Heart right ventricle (tissue), 16 donors: Measurements from ENCODE around the gene RXFP4. TPM values are rescaled to one million over a fixed set of nuclear protein-coding genes. Genes with fewer than 3 reads are reported as not detected.
"Not testable (repeated sequence)": the region's sequence is repeated elsewhere in the genome, so short reads cannot be mapped to it uniquely, and the experiment has no call there.

Experiments used
- ATAC-seq, 8 donors: fragments of 200-7000 bp; cut with Tn5 transposase; one replicate each; pipeline ENCODE4 v1.9.1; 2020; ENCODE audit warnings: mild to moderate bottlenecking in 8 of 8, moderate library complexity in 8 of 8, moderate number of reproducible peaks in 1 of 8
- DNase-seq, 2 donors: peaks; one replicate each; pipeline ENCODE4 v3.0.0-alpha.2; 2020
- H3K27ac ChIP-seq, 10 donors: fragments of 200-600 bp; sonication (generic) in 2 of 10; one replicate each; pipeline versions ENCODE4 v1.5.0 to v1.8.0; 2020 to 2022; ENCODE audit warnings: mild to moderate bottlenecking in 3 of 10
- H3K27me3 ChIP-seq, 7 donors: fragments of 200-600 bp; one replicate each; pipeline ENCODE4 v1.8.0; 2021 to 2022; ENCODE audit warnings: mild to moderate bottlenecking in 2 of 7
- H3K36me3 ChIP-seq, 9 donors: fragments of 200-600 bp; sonication (generic) in 1 of 9; one replicate each; pipeline versions ENCODE4 v1.5.0 to v1.8.0; 2020 to 2022; ENCODE audit warnings: mild to moderate bottlenecking in 2 of 9
- H3K4me1 ChIP-seq, 9 donors: fragments of 200-600 bp; sonication (generic) in 1 of 9; one replicate each; pipeline versions ENCODE4 v1.5.0 to v1.8.0; 2020 to 2022; ENCODE audit warnings: mild to moderate bottlenecking in 4 of 9
- H3K4me3 ChIP-seq, 10 donors: fragments of 200-600 bp; sonication (generic) in 2 of 10; one replicate each; pipeline versions ENCODE4 v1.5.0 to v1.8.0; 2020 to 2022; ENCODE audit warnings: mild to moderate bottlenecking in 7 of 10, moderate library complexity in 2 of 10
- H3K9me3 ChIP-seq, 11 donors: fragments of 200-600 bp in 10 of 11; sonication (generic) in 2 of 11; one replicate each; pipeline versions ENCODE4 v1.5.0 to v1.8.0; 2013 to 2022; ENCODE audit warnings: mild to moderate bottlenecking in 2 of 11, control low read depth in 1 of 11, moderate library complexity in 1 of 11
- CTCF ChIP-seq, 9 donors: fragments of 200-600 bp; sonication (generic) in 2 of 9; IDR thresholded peaks; one replicate each; pipeline versions ENCODE4 v1.5.0 to v1.8.0; 2021 to 2022; ENCODE audit warnings: antibody characterized with exemption in 9 of 9, mild to moderate bottlenecking in 5 of 9, moderate library complexity in 1 of 9
- WGBS, 2 donors: extraction: QIAGEN DNeasy Blood & Tissue Kit; methylation state at CpG; one replicate each; pipeline ENCODE4 v1.1.7; 2013; ENCODE audit warnings: inconsistent platforms in 1 of 2; 5-methylcytosine and 5-hydroxymethylcytosine counted together
- intact Hi-C, 10 donors: fragments of 100-400 bp; cut with DNase I; formaldehyde crosslinking; loops; one replicate each; pipeline versions ENCODE4 v1.11.1 to v1.14.2; 2022
- long read RNA-seq, 3 donors: library from polyadenylated mRNA; unstranded; transcript quantifications; one replicate each; pipeline ENCODE4 v2.0.0, GENCODE V29; 2020 to 2021
- polyA plus RNA-seq, 2 donors: library from polyadenylated mRNA; stranded (reverse); fragments of 200-250 nt; gene quantifications; one replicate each; pipeline ENCODE4 v1.2.3, GENCODE V29; 2013
- total RNA-seq, 10 donors: library from RNA; stranded (reverse); fragmentation: NEBNext Ultra II Directional in 3 of 10; extraction: Animal tissue kit (Norgen Biotek cat#: 25700) in 3 of 10; gene quantifications; one replicate each; pipeline versions ENCODE4 v1.2.1 to v1.2.4, GENCODE V29; 2021 to 2023
- donor health status: Arrhythmogenic right ventricular cardiomyopathy.
- donor health status: ischemic (EF 13 %, LVEDD 7.1; RV severe dilation, severe dysfunction).
- donor health status: healthy with polysubstance abuse.
- donor health status: DM: no; HTN: yes; CAD: no.
- donor health status: DM: no; HTN: no; CAD: no.
- donor health status: ischemic (EF 25% LVEDD 6.9; RV normal size, moderate dysfunction).
- donor health status: ischemic (EF 25% LVEDD 5.7; RV mildly dilated, moderate dysfunction).
- donor health status: healthy.
- donor health status: DM: yes; HTN: yes; CAD: no.
- donor health status: Ischemic cardiomyopathy.
- donor health status: ischemic (EF 35%, LVEDD 5.7; RV mildly dilated, moderate dysfunction).
- donor health status: nonischemic (EF 11% LVEDD 7.7; RV severe dilation, severe dysfunction).
- donor health status: DM: yes; HTN: yes; CAD: no.
- donor health status: PGD.
- donor health status: ischemic (EF 29% LVEDD 5.4; RV normal size, mild dysfunction).
- donor health status: nonischemic (EF 23%, LVEDD 6.1; RV moderate dilation, normal function).

RXFP4 gene, protein sequence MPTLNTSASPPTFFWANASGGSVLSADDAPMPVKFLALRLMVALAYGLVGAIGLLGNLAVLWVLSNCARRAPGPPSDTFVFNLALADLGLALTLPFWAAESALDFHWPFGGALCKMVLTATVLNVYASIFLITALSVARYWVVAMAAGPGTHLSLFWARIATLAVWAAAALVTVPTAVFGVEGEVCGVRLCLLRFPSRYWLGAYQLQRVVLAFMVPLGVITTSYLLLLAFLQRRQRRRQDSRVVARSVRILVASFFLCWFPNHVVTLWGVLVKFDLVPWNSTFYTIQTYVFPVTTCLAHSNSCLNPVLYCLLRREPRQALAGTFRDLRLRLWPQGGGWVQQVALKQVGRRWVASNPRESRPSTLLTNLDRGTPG
- not detected for total RNA-seq
- polyA plus RNA-seq = under 1 TPM in 1 of 2 donors, not detected in 1; 0.04 TPM
- long read RNA-seq, donor 1 = 0 reads
- long read RNA-seq, donor 2 = 0 reads
- long read RNA-seq, donor 3 = 0 reads

DNA sequence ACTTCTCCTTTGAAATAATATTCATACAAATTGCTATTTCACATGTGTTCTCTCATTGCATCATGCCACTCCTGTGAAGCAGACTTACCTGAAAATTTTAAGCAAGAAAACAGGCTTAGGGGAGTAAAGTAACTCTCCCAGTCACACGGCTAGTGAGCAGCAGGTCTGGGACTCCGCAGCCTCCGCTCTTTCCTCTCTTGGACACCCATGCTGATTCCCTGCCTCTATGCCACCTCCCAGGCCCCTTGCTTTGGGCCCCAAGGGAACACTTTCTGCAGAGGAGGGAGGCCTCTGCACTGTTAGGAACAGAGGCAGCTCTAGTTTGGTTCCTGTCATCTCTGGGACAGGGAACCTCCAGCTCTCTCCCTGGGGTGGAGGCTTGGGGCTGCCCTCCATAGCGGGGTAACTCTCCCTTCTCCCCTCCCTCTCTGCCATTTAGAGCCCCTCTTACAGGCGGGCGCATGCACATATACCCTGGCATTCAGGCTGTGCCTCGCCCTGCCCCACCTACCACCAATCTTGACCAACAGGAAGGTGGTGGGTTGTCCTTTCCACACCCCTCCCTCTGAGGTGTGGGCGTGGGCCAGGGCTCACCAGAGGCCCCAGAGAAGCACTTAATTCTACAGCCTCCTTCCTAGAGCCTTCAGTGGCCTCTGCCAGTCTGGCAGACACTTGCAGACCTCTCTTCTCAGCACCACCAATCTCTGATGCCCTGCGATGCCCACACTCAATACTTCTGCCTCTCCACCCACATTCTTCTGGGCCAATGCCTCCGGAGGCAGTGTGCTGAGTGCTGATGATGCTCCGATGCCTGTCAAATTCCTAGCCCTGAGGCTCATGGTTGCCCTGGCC lies at the start of gene RXFP4:
TSS of gene RXFP4 (plus strand) at position 646 of the 852 bp plus-strand sequence. CDS start at position 718, 72 bp downstream.
- TF ChIP-seq CTCF (IDR thresholded peaks at IDR 0.05) = no peak
- H3K9me3 ChIP-seq = no peaks in the 10 kb centered on the region
- peaks cover 0 to 10% (median 0%) of the 10 kb centered on the region in 9 donors for H3K36me3 ChIP-seq
- H3K27ac ChIP-seq = peak within 1 kb of the TSS; percentile 80 to 96 (median 85)
- no peaks in the 10 kb centered on the region for H3K27me3 ChIP-seq
- DNase-seq (no peak), ATAC-seq (peak; percentile 14 to 53 (median 21))
- WGBS, 2 donors = 38 to 44% methylated on average over 11 of the region's 11 CpGs
- H3K4me1 ChIP-seq = peaks cover 32 to 80% (median 60%) of the 10 kb centered on the region in 9 donors
- intact Hi-C loops = loop anchor here in 6 of 10 donors (5.0 kb wide), 3 partner anchors 36 to 46 kb away; partner anchors contain the start of gene ARHGEF2 (in 4 of the 6)
- H3K4me3 ChIP-seq = peak within 1 kb of the TSS in 1 of 10 donors; percentile 14

DNA sequence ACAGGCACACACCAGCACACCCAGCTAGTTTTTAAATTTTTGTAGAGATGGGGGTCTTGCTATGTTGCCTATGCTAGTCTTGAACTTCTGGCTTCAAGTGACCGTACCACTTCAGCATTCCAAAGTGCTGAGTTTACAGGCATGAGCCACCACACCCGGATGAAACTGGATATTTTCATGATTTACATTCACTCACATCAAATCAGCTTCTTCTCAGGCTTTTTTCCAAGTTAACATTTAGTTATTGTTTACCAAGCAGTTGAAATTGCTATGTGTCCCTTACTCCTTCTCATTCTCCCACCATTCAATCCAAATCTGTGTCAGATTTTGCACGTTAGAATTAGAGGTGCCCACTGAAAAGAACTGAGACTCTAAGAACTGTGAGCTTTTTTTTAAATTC lies 48.6 kb upstream of the RXFP4 start:
- DNase-seq = no peak
- H3K27ac ChIP-seq = peak overlapping the region; percentile 44 to 85 (median 79)
- H3K9me3 ChIP-seq = no peaks in the 10 kb centered on the region
- ATAC-seq = no peak
- intact Hi-C loops = no loop called here
- 57 to 59% methylated on average over 3 of the region's 3 CpGs for WGBS, 2 donors
- peaks cover 0 to 35% (median 14%) of the 10 kb centered on the region in 9 donors for H3K36me3 ChIP-seq
- H3K4me3 ChIP-seq = no peak overlapping the region
- peaks cover 0 to 34% (median 19%) of the 10 kb centered on the region in 9 donors for H3K4me1 ChIP-seq
- no peaks in the 10 kb centered on the region for H3K27me3 ChIP-seq
- TF ChIP-seq CTCF (IDR thresholded peaks at IDR 0.05) = no peak

- Histone ChIP-seq H3K27me3 (no peaks in the 10 kb centered on the region), H3K27ac (peak overlapping the region; percentile 44 to 85 (median 79)), H3K36me3 (peaks cover 0 to 36% (median 18%) of the 10 kb centered on the region in 9 donors), H3K9me3 (no peaks in the 10 kb centered on the region), H3K4me3 (peak overlapping the region in 2 of 10 donors; percentile 9 to 10), H3K4me1 (peaks cover 0 to 34% (median 19%) of the 10 kb centered on the region in 9 donors)
- TF ChIP-seq CTCF (IDR thresholded peaks at IDR 0.05) = no peak
- ATAC-seq = peak; percentile 55 to 93 (median 91)
- peak in 1 of 2 donors; percentile 52 for DNase-seq
- intact Hi-C loops = no loop called here
- 55 to 65% methylated on average over 10 of the region's 10 CpGs for WGBS, 2 donors
These were observed 47.9 kb upstream of the RXFP4 start for GRCh38 chr1:155893389-155894142.

GRCh38 chr1:155895617-155896016 lies 45.8 kb upstream of the RXFP4 start:
- intact Hi-C loops = loop anchor here in 2 of 10 donors (5.0 kb wide), 2 partner anchors 33 to 38 kb away; partner anchors contain the start of genes GON4L (in 1 of the 2) and SYT11 (in 1 of the 2)
- Histone ChIP-seq H3K4me1 (peaks cover 0 to 27% (median 18%) of the 10 kb centered on the region in 9 donors), H3K36me3 (peaks cover 0 to 57% (median 39%) of the 10 kb centered on the region in 9 donors)
- not testable (repeated sequence) for H3K27me3 ChIP-seq, H3K4me3 ChIP-seq, H3K9me3 ChIP-seq, ATAC-seq, DNase-seq, H3K27ac ChIP-seq
- WGBS, 2 donors = 97 to 99% methylated on average over 6 of the region's 6 CpGs

DNA sequence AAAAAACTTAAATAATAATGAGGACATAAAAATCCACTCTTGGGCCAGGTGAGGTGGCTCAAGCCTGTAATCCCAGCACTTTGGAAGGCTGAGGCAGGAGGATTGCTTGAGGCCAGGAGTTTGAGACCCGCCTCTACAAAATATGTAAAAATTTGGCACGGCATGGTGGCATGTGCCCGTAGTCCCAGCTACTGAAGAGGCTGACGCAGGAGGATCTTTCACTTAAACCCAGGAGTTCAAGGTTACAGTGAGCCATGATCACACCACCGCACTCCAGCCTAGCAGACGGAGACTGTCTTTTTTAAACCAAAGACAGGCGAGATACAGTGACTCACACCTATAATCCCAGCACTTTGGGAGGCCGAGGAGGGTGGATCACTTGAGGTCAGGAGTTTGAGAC lies 45.0 kb upstream of the RXFP4 start:
- peaks cover 0 to 65% (median 47%) of the 10 kb centered on the region in 9 donors for H3K36me3 ChIP-seq
- not testable (repeated sequence) for H3K27ac ChIP-seq, H3K9me3 ChIP-seq, H3K27me3 ChIP-seq, H3K4me3 ChIP-seq, ATAC-seq, DNase-seq
- H3K4me1 ChIP-seq = peaks cover 0 to 26% (median 18%) of the 10 kb centered on the region in 9 donors
- intact Hi-C loops = loop anchor here in 2 of 10 donors (5.0 kb wide), 2 partner anchors 34 to 39 kb away; partner anchors contain the start of genes GON4L (in 1 of the 2) and SYT11 (in 1 of the 2)
- 95 to 96% methylated on average over 8 of the region's 8 CpGs for WGBS, 2 donors
